Adrenal gland (tissue), 5 donors: ENCODE data around the gene CNGB1.

Experiments used
- POLR2A ChIP-seq, 2 donors: fragments of 450-650 bp; IDR thresholded peaks; one replicate each; pipeline ENCODE4 v1.6.1; 2017; ENCODE audit warnings: antibody characterized with exemption in 2 of 2, mild to moderate bottlenecking in 2 of 2, moderate library complexity in 1 of 2
- TF ChIP-seq, protein P1 (sequence below), 6 experiments: fragments of 450-650 bp in 4 of 6; fragments of 200-600 bp in 2 of 6; sonication (generic) in 1 of 6; IDR thresholded peaks; 1 replicate in 5 of 6; 2 replicates in 1 of 6; pipeline versions ENCODE4 v1.5.1 to v1.8.0; 2016 to 2021; ENCODE audit warnings: antibody characterized with exemption in 6 of 6, mild to moderate bottlenecking in 2 of 6, moderate library complexity in 1 of 6
- donor health status: DM: no; HTN: no; CAD: no.

DNA sequence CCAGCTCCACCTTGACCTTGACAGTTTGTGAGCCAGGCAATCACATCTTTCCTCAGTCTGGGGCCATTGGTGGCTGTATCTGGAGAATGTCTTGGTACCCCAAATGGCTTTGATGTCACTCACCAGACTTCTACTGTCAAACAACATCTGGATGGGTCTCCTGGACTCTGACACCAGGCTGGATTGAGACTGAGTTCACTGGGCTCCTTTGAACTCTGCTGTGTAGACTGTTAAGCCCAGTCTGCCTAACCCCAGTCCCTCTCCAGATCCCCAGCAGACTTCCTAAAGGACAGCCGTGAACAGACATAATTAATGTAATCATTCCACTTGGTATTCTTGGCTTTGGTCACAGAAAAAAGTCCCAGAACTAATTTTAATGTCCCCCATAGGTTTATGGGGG is 84.5 kb downstream of the CNGB1 start:
- no peak for TF ChIP-seq POLR2A (IDR thresholded peaks at IDR 0.05)
- TF ChIP-seq, protein P1, sequence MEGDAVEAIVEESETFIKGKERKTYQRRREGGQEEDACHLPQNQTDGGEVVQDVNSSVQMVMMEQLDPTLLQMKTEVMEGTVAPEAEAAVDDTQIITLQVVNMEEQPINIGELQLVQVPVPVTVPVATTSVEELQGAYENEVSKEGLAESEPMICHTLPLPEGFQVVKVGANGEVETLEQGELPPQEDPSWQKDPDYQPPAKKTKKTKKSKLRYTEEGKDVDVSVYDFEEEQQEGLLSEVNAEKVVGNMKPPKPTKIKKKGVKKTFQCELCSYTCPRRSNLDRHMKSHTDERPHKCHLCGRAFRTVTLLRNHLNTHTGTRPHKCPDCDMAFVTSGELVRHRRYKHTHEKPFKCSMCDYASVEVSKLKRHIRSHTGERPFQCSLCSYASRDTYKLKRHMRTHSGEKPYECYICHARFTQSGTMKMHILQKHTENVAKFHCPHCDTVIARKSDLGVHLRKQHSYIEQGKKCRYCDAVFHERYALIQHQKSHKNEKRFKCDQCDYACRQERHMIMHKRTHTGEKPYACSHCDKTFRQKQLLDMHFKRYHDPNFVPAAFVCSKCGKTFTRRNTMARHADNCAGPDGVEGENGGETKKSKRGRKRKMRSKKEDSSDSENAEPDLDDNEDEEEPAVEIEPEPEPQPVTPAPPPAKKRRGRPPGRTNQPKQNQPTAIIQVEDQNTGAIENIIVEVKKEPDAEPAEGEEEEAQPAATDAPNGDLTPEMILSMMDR (IDR thresholded peaks at IDR 0.05) = no peak
